Stimulated activated naive CD8-positive, alpha-beta T cell treated with anti-CD3 and anti-CD28 coated beads, Interleukin-15, amount 100 ng/mL, for 72 hours (primary cell): ENCODE measurements around the gene OVCA2.

Experiments used
- ATAC-seq: fragments of 150-1000 bp; cut with Tn5 transposase; 2 replicates; pipeline ENCODE4 v1.10.0; 2021; ENCODE audit warnings: mild to moderate bottlenecking, moderate library complexity
- DNase-seq, 2 donors: peaks; one replicate each; pipeline ENCODE4 v3.0.0; 2021 to 2022
- H3K27ac Mint-ChIP-seq, 2 donors: one replicate each; pipeline ENCODE4 v1.8.0; 2022; ENCODE audit warnings: mild to moderate bottlenecking in 2 of 2, mixed read lengths in 2 of 2, moderate library complexity in 2 of 2
- H3K27me3 Mint-ChIP-seq: one replicate; pipeline ENCODE4 v1.8.0; 2022; ENCODE audit warnings: mixed read lengths
- H3K4me1 Mint-ChIP-seq: one replicate; pipeline ENCODE4 v1.8.0; 2022; ENCODE audit warnings: mild to moderate bottlenecking, mixed read lengths
- H3K4me3 Mint-ChIP-seq, 2 donors: one replicate each; pipeline ENCODE4 v1.8.0; 2022; ENCODE audit warnings: mild to moderate bottlenecking in 2 of 2, mixed read lengths in 2 of 2, moderate library complexity in 1 of 2
- H3K9me3 Mint-ChIP-seq, 2 donors: one replicate each; pipeline ENCODE4 v1.8.0; 2022; ENCODE audit warnings: mixed read lengths in 2 of 2

OVCA2 gene

DNA sequence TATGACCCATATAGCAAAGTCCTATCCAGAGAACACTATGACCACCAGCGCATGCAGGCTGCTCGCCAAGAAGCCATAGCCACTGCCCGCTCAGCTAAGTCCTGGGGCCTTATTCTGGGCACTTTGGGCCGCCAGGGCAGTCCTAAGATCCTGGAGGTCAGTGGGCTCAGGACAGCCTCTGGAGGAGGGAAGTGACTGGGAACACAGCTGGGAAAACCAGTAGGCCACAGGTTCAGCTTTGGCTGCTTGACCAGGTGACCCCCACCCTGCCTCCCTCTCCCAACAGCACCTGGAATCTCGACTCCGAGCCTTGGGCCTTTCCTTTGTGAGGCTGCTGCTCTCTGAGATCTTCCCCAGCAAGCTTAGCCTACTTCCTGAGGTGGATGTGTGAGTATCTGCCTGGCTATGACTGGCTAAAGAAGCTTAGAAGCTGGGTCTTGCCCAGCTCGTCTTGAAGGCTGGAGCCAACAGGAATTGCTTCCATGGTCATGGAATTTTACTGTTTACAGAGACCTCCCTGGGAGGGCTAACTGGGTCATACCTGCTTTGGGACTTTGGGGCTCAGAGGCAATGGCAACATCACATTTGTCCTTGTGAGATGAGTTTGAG, 1.5 kb upstream of the OVCA2 start:
- no peaks in the 10 kb centered on the region for H3K27me3 Mint-ChIP-seq
- no peak overlapping the region for H3K4me3 Mint-ChIP-seq
- no peaks in the 10 kb centered on the region for H3K9me3 Mint-ChIP-seq
- H3K27ac Mint-ChIP-seq = no peak overlapping the region
- DNase-seq (no peak), ATAC-seq (no peak)
- H3K4me1 Mint-ChIP-seq = peaks cover 40% of the 10 kb centered on the region

DNA sequence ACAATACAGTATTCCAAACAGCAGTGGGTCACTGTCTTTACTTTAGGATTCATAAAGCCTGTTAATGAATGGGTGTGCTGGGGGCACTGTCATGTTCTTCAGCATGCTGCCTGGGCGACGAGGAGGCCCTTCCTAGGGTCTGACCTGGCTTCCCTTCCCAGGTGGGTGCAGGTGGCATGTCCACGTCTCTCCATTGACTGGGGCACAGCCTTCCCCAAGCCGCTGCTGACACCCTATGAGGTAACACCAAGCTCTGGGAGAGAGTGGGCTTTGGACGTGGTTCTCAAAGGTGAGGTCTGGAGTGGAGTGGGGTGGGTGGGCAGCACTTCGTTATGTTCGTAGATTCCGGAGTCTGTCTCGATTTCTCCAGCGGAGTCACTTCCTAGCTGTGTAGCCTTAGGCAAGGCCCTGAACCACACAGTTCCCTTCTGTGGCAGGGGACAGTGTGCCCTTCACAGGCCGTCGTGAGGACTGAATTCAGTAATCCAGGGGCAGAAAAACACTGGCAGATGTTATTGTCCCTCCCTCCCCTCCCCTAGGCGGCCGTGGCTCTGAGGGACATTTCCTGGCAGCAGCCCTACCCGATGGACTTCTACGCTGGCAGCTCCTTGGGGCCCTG, 771 bp upstream of the OVCA2 start:
- H3K4me3 Mint-ChIP-seq = peak overlapping the region; percentile 88 to 97
- ATAC-seq (no peak), DNase-seq (no peak)
- H3K27ac Mint-ChIP-seq = no peak overlapping the region
- no peaks in the 10 kb centered on the region for H3K9me3 Mint-ChIP-seq
- H3K27me3 Mint-ChIP-seq = no peaks in the 10 kb centered on the region
- peaks cover 40% of the 10 kb centered on the region for H3K4me1 Mint-ChIP-seq

DNA sequence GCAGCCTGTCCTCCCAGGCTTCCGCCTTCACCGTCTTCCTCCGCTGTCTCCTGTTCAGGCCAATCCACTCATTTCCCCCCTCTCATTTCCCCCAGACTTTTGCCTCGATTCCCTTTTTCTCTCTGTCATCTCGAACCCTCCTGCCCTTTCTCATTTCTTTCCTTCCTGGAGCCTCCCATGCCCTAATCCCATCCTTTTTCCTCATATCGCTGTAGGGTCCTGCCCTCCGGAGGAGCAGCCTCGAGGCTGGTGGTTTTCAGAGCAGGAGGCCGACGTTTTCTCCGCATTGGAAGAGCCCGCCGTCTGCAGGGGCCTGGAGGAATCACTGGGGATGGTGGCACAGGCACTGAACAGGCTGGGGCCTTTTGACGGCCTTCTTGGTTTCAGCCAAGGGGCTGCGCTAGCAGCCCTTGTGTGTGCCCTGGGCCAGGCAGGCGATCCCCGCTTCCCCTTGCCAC, 597 bp downstream of the OVCA2 start:
- Mint-ChIP-seq H3K4me1 (peaks cover 40% of the 10 kb centered on the region), H3K27ac (peak overlapping the region; percentile 94 to 97), H3K27me3 (no peaks in the 10 kb centered on the region), H3K4me3 (peak overlapping the region; percentile 88 to 97), H3K9me3 (no peaks in the 10 kb centered on the region)
- ATAC-seq (no peak), DNase-seq (no peak)

DNA sequence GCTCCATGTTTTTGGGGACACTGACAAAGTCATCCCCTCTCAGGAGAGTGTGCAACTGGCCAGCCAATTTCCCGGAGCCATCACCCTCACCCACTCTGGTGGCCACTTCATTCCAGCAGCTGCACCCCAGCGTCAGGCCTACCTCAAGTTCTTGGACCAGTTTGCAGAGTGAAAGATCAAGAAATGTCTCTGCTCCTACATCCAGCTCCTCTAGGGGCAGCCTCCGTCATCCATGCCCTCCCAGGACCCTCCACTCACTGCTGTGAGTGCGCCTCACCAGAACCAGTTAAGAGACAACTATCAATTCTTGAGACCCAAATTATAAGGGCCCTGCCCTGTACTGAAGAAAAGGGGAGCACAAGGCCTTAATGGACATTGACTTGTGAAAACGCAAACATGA, 1.1 kb downstream of the OVCA2 start:
- Mint-ChIP-seq H3K4me3 (peak overlapping the region; percentile 88 to 97), H3K4me1 (peaks cover 40% of the 10 kb centered on the region), H3K27ac (peak overlapping the region; percentile 91 to 97), H3K27me3 (no peaks in the 10 kb centered on the region), H3K9me3 (no peaks in the 10 kb centered on the region)
- ATAC-seq = no peak
- DNase-seq = no peak

DNA sequence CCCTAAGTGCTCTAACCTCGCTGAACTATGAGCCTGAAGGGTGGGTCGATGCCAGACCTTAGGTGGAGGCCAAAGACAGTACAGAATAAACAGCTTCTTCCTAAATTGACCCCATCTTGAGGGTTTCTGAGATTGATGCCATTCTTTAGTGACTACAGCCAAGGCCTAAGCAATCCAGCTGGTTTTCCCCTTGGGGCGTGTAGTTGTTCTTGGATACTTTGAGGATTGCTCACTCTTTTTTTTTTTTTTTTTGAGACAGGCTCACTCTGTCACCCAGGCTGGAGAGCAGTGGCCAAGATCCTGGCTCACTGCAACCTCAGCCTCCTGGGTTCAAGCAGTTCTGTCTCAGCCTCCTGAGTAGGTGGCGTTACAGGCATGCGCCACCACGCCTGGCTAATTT, 2.0 kb downstream of the OVCA2 start:
- no peak overlapping the region for H3K27ac Mint-ChIP-seq
- peaks cover 7% of the 10 kb centered on the region for H3K27me3 Mint-ChIP-seq
- no peak for DNase-seq
- no peaks in the 10 kb centered on the region for H3K9me3 Mint-ChIP-seq
- ATAC-seq = no peak
- peak overlapping the region in 1 of 2 donors; percentile 88 for H3K4me3 Mint-ChIP-seq
- peaks cover 44% of the 10 kb centered on the region for H3K4me1 Mint-ChIP-seq

DNA sequence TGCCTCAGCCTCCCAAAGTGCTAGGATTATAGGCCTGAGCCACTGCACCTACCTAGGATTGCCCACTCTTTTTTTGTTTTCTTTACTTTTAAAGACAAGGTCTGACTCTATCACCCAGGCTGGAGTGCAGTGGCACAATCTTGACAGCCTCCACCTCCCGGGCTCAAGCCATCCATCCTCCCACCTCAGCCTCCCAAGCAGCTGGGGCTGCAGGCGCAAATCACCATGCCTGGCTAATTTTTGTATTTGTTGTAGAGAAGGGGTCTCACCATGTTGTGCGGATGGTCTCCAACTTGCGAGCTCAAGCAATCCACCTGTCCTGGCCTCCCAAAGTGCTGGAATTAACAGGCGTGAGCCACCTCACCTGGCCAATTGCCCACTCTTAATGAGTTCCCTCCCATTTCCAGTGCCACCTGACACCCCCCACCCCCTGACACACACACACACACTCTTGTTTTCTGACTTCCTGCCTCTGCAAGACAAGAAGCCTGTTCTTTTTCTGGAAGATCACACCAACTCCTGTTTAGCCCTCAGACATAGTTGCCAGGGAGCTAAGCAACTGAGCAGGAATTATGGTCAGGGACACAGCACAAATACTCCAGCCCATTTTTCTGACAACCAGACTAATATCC, 2.6 kb downstream of the OVCA2 start:
- no peak overlapping the region for H3K27ac Mint-ChIP-seq
- H3K4me3 Mint-ChIP-seq = no peak overlapping the region
- DNase-seq (no peak), ATAC-seq (no peak)
- H3K4me1 Mint-ChIP-seq = peaks cover 50% of the 10 kb centered on the region
- H3K27me3 Mint-ChIP-seq = peaks cover 7% of the 10 kb centered on the region
- H3K9me3 Mint-ChIP-seq = no peaks in the 10 kb centered on the region

DNA sequence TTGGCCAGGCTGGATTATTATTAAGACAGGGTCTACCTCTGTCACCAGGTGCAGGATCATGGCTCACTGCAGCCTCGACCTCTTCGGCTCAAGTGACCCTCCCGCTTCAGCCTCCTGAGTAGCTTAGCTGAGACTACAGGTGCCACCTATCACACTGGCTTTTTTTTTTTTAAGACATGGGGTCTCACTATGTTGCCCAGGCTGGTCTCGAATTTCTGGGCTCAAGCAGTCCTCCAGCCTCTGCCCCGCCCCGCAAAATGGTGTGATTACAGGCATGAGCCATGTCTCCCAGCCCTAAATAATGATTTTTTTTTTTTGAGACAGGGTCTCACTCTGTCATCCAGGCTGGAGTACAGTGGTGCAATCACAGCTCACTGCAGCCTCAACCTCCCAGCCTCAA, 5.8 kb downstream of the OVCA2 start:
- H3K9me3 Mint-ChIP-seq = no peaks in the 10 kb centered on the region
- peaks cover 25% of the 10 kb centered on the region for H3K27me3 Mint-ChIP-seq
- H3K4me1 Mint-ChIP-seq = peaks cover 49% of the 10 kb centered on the region
- no peak overlapping the region for H3K4me3 Mint-ChIP-seq
- H3K27ac Mint-ChIP-seq = peak overlapping the region in 1 of 2 donors; percentile 81
- DNase-seq (no peak), ATAC-seq (no peak)

DNA sequence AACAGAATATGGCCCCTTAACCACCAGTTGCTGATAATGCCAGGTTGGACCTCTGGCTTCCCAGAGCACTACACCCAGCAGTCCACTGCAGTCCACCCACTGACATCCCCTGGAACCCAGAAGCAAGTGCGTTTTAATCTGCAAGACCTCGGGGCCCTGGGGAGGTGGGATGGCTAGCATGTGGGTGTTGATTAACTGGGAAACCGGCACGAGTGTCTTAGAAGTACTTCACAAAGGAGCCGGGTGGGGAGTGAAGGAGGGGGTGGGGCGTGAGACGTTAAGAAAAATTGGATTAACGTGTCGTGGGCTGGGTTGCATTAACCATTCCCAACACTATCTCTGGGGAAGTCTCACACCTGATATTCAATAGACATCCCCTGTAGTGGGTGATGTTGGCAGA, 7.0 kb downstream of the OVCA2 start:
- peak overlapping the region; percentile 54 to 72 for H3K27ac Mint-ChIP-seq
- peaks cover 47% of the 10 kb centered on the region for H3K4me1 Mint-ChIP-seq
- peak overlapping the region; percentile 70 to 75 for H3K4me3 Mint-ChIP-seq
- no peak for DNase-seq
- H3K27me3 Mint-ChIP-seq = peaks cover 25% of the 10 kb centered on the region
- no peaks in the 10 kb centered on the region for H3K9me3 Mint-ChIP-seq
- no peak for ATAC-seq

DNA sequence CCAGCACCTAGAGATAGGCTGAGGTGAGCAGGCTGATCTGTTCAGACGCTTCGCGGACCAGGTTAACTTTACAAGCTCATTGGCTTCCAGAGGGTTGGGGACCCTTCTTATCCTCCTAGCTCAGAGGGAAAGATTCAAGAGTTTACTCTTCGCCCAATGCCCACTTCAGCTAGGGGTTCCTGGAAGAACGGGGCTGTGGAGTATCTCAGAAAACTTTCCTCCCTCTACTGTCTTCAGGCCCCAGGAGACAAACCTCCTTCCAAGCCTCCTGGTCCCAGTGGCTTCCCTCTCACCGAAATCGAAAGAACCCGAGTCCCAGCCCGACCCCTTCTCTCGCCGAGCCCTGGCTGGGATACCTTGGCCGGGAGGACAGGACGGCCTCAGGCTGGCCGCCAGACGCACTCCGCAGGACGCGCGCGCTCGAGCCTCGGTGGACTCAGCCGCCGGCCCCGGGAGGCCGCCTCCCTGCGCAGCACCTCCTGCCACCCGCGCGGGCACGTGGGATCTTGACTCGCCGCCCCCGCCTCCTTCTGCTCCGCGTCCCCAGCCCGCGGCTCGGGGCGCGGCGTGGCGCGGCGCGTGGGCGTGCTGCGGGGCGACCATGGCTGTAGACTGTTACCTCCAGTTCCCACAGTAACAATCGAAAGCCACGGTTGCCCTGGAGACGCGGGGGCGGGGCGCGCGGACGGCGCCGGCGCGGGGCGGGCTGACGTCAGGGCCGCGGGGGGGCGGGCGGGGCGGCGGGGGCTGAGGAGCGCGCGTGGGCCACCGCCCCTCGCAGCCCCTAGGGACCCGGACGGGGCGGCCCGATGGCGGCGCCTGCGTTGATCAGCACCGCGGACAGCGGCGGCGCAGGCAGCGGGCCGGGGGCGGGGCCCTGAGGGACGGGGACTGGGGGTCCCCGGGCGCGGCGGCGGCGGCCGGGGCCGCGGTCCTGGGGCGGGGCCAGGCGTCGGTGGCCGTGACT, 7.8 kb downstream of the OVCA2 start:
- peak overlapping the region in 1 of 2 donors; percentile 72 for H3K27ac Mint-ChIP-seq
- H3K4me3 Mint-ChIP-seq = peak overlapping the region; percentile 70 to 75
- H3K4me1 Mint-ChIP-seq = peaks cover 47% of the 10 kb centered on the region
- peaks cover 25% of the 10 kb centered on the region for H3K27me3 Mint-ChIP-seq
- H3K9me3 Mint-ChIP-seq = no peaks in the 10 kb centered on the region
- ATAC-seq (peak; percentile 42), DNase-seq (peak; percentile 86 to 88)

DNA sequence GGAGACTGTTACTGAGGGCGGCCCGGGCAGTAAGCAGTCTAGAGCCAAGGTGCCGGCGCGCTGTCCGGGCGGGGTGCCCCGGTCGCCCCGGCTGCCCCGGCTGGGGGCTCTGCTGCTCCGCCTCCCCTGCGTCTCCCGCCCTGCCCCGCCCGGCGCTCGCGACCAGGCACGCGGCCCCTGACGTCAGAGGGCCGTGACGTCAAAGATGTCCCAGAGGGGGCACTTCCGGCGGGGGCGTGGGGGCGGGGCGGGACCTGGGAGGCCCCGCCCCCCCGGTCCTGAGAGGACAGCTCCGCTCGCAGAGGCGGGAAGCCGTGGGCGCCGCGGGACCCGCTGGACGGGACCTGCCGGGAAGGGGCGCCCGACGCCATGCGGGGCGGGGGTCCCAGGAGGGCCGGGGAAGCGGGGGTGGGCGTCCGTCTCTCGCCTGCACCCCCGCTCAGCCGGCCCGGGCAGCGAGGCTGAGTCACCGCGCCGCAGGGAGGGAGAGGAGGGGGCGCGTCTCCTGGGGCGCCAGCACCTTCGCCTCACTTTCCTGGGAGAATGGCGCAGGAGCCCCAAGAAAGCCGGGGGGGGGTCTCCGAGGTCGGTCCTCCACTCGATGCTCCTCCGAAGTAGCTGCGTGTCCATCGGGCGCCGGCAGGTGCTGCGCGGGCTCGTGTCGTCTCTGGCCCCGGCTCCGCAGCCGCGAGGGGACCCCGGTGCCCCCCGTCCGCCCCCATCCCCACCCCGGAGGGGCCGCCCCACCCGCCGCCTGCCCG, 8.7 kb downstream of the OVCA2 start:
- no peaks in the 10 kb centered on the region for H3K9me3 Mint-ChIP-seq
- no peak overlapping the region for H3K27ac Mint-ChIP-seq
- H3K4me3 Mint-ChIP-seq = peak overlapping the region; percentile 65 to 81
- H3K4me1 Mint-ChIP-seq = peaks cover 41% of the 10 kb centered on the region
- peaks cover 25% of the 10 kb centered on the region for H3K27me3 Mint-ChIP-seq
- DNase-seq (peak; percentile 72 to 76), ATAC-seq (peak; percentile 1)

DNA sequence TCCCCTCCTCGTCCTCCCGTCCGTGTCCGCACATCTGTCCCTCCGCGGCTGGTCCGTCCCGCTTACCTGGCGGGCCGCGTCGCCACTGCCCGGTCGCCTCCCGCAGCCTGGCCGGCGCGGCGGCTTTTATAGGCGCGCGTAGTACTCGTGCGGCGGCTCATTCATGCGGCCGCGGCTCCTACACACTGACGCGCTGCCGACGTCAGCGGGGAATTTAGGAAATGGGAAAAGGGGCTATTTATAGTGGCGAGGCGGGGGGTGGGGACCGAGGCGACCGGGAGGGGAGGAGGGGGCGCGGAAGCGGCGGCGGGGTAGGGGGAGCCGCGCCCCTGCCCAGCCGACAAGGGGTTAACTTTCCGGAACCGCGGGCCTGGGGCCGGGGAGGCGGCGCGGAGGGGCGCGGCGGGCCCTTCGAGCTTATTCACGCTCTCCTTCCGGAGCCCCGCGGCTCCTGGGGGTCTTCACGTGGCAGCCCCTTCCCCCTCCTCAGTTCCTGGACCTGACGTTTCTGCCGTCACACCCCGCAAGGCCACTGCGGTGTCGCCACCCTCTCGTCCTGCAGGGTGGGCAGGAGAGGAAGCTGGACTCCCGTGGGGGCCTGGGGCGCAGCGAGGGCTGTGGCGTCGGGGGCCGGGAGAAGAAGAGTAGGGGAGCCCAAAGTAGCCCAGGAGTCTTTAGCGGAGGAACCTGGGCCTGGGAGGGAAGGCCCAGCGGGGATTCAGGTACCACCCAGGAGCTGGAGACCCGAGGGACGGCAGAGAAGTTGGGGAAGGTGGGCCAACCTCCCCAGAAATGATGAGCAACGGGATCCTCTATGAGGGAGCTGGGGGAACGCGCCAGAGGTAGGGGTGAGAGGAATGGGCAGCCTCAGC, 9.5 kb downstream of the OVCA2 start:
- DNase-seq = peak in 1 of 2 donors; percentile 28
- H3K9me3 Mint-ChIP-seq = no peaks in the 10 kb centered on the region
- ATAC-seq = no peak
- peak overlapping the region; percentile 65 to 81 for H3K4me3 Mint-ChIP-seq
- peaks cover 25% of the 10 kb centered on the region for H3K27me3 Mint-ChIP-seq
- H3K27ac Mint-ChIP-seq = no peak overlapping the region
- peaks cover 41% of the 10 kb centered on the region for H3K4me1 Mint-ChIP-seq

DNA sequence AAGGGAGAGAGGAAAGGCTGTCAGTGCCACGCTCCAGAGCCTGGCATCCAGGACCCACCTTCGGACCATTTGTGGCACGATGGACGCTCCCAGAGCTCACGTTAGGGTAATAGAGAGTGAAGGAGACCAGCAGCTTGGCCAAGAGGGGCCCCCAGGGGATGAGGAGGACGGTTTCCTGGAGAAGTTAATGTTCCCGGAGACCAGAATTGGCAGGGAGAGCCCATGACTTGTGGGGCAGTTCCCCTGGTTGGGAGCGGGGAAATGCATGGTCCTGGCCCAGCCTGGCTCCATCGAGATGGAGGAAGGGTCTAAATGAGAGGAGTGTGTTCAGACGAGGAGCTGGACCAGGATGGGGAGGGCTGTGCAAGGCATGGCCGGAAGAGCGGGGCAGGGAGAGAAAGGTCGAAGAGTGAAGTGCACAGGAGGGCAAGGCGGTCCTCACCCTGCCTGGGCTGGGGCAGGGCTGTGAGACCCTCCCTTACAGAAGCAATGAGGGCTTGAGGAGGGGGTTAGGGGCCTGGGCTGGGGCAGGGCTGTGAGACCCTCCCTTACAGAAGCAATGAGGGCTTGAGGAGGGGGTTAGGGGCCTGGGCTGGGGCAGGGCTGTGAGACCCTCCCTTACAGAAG, 10.2 kb downstream of the OVCA2 start:
- peaks cover 41% of the 10 kb centered on the region for H3K4me1 Mint-ChIP-seq
- DNase-seq (no peak), ATAC-seq (no peak)
- H3K4me3 Mint-ChIP-seq = peak overlapping the region; percentile 5 to 10
- H3K9me3 Mint-ChIP-seq = no peaks in the 10 kb centered on the region
- H3K27ac Mint-ChIP-seq = no peak overlapping the region
- H3K27me3 Mint-ChIP-seq = peaks cover 25% of the 10 kb centered on the region

DNA sequence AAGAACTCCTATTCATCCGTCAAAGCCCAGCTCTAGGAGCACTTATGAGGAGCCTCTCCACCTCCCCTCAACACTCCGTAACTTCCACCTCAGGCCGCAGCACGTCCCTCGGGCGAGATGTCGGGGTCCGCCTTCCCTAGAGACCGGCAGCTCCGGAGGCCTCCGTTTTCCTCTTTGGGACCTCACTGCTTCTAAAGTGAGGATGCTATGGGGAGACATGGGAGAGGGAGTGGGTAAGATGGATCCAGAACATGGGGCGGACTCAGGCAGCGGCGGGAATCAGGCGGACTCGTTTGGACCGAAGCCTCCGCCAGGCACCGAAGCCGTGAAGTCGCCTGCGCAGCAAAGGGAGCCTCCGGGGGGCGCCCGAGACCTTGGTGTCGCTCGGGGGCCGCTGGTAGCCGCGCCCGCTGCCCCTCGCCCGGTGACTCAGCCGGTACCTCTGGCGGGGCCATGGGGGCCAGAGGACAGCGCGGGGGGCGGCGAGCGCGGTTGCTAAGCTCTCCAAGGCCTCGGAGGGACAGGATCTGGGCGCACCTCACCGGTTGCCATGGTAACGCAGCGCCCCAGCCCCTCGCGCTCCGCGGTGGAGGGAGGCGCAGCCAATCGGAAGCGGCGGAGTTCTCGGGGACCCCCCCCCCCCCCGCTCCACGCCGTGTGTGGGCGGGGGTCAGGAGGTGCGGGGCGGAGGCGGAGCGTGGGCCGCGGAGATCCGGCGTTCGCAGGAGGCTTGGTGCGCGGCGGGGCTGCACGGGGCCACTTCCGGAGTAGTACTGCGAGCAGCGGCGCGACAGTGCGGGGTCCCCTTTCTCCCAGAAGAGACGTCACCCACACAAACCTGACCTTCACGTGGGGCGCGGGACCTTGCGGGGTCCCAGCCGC, 11.8 kb downstream of the OVCA2 start:
- peak; percentile 51 for ATAC-seq
- Mint-ChIP-seq H3K4me3 (peak overlapping the region; percentile 85), H3K9me3 (no peaks in the 10 kb centered on the region), H3K4me1 (peaks cover 44% of the 10 kb centered on the region), H3K27me3 (peaks cover 20% of the 10 kb centered on the region), H3K27ac (peak overlapping the region; percentile 86 to 96)
- DNase-seq = peak; percentile 88 to 91
